NCI-H146 (cell line): ENCODE results near the gene TLCD2.
"Not testable (repeated sequence)": the region's sequence is repeated elsewhere in the genome, so short reads cannot be mapped to it uniquely, and the experiment has no call there.

Experiments used
- DNase-seq: peaks from one replicate; lab custom pipeline; 2025; lab: John Stamatoyannopoulos, UW

Gene TLCD2

GRCh38 chr17:1709971-1710806 lies at the start of gene TLCD2:
Gene TLCD2 (minus strand): TSS chr17:1710377. CDS start chr17:1710242, 135 bp downstream.
- peak; percentile 48 for DNase-seq

GRCh38 chr17:1759529-1759928 lies 49.4 kb upstream of the TLCD2 start:
- DNase-seq, result no peak

- DNase-seq, result no peak
These were observed 48.6 kb upstream of the TLCD2 start for GRCh38 chr17:1758807-1759206.

GRCh38 chr17:1755827-1756262 lies 45.7 kb upstream of the TLCD2 start:
- DNase-seq, result no peak

- DNase-seq, result no peak
These were observed 45.2 kb upstream of the TLCD2 start for GRCh38 chr17:1755252-1755826.

GRCh38 chr17:1754430-1755112 lies 44.4 kb upstream of the TLCD2 start:
- DNase-seq, result no peak

GRCh38 chr17:1753767-1754429 lies 43.7 kb upstream of the TLCD2 start:
- DNase-seq, result no peak

GRCh38 chr17:1752425-1753262 lies 42.5 kb upstream of the TLCD2 start:
- peak; percentile 76 for DNase-seq

- no peak for DNase-seq
These were observed 40.5 kb upstream of the TLCD2 start for GRCh38 chr17:1750628-1751027.

- DNase-seq, result no peak
These were observed 36.9 kb upstream of the TLCD2 start for GRCh38 chr17:1746975-1747543.

- no peak for DNase-seq
These were observed 35.4 kb upstream of the TLCD2 start for GRCh38 chr17:1745513-1746020.

- DNase-seq, result no peak
These were observed 34.7 kb upstream of the TLCD2 start for GRCh38 chr17:1744551-1745512.

GRCh38 chr17:1743088-1743439 lies 32.9 kb upstream of the TLCD2 start:
- DNase-seq, result no peak

GRCh38 chr17:1742371-1743087 lies 32.4 kb upstream of the TLCD2 start, which contains the start of gene SERPINF2:
Gene SERPINF2 (plus strand): TSS chr17:1742871. CDS start chr17:1744996, 2,125 bp downstream.
- no peak for DNase-seq

GRCh38 chr17:1741899-1742298 lies 31.7 kb upstream of the TLCD2 start:
- not testable (repeated sequence) for DNase-seq

- DNase-seq, result no peak
These were observed 27.5 kb upstream of the TLCD2 start for GRCh38 chr17:1737531-1738291.

- DNase-seq, result no peak
These were observed 26.4 kb upstream of the TLCD2 start for GRCh38 chr17:1736348-1737281.
